ENCODE data around the gene ELL2. TPM values are rescaled to one million over a fixed set of nuclear protein-coding genes. Genes with fewer than 3 reads are reported as not detected.

Gene ELL2
- total and polyA plus RNA-seq, 2 of the 13 experiments (the other 11 are each of a cell fraction or from before 2014, with no cell fraction given) = 78.9 to 97.1 TPM

DNA sequence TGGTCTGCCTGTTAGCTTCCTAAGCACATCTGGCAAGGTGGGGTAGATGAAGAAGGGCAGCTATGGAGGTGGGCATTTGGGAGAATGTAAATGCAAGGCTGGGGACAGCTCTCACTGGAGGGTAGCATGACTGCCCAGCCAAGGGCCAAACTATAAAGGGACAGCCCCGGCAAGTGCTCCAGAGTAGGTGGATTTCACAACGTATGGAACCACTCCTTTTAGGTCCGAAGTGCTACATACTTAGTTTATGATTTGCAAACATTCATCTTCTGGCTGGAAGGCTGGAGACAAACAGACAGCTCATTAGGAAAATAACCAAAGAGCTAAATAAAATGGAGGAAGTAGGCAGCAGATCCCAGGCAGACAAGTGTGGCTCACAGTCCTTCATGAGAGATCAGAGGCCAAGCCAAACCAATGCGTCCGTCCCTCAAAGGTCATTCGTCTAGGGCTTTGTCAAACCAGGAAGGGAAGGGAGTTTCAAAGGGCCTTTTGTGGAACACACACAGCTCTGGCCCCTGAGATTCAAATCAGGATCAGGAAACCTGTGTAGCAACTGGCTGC is 96.6 kb downstream of the ELL2 start (continued):
- TF ChIP-seq, protein P1, sequence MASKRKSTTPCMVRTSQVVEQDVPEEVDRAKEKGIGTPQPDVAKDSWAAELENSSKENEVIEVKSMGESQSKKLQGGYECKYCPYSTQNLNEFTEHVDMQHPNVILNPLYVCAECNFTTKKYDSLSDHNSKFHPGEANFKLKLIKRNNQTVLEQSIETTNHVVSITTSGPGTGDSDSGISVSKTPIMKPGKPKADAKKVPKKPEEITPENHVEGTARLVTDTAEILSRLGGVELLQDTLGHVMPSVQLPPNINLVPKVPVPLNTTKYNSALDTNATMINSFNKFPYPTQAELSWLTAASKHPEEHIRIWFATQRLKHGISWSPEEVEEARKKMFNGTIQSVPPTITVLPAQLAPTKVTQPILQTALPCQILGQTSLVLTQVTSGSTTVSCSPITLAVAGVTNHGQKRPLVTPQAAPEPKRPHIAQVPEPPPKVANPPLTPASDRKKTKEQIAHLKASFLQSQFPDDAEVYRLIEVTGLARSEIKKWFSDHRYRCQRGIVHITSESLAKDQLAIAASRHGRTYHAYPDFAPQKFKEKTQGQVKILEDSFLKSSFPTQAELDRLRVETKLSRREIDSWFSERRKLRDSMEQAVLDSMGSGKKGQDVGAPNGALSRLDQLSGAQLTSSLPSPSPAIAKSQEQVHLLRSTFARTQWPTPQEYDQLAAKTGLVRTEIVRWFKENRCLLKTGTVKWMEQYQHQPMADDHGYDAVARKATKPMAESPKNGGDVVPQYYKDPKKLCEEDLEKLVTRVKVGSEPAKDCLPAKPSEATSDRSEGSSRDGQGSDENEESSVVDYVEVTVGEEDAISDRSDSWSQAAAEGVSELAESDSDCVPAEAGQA (IDR thresholded peaks at IDR 0.05; ENCODE audit: low read depth) = peak; percentile 72; the same call in 1 of the 2 replicates
- TF ChIP-seq, protein P1 (CRISPR knock-in tag; IDR thresholded peaks at IDR 0.05; ENCODE audit: borderline replicate concordance) = no peak
- TF ChIP-seq JUN (CRISPR knock-in tag; IDR thresholded peaks at IDR 0.05) (peak; percentile 51; the same call in 1 of the 2 replicates), THAP7 (CRISPR knock-in tag; IDR thresholded peaks at IDR 0.05) (peak; percentile 40; the same call in 1 of the 2 replicates), SMC3 (IDR thresholded peaks at IDR 0.05; ENCODE audit: low read length) (peak; percentile 15; the same call in 1 of the 2 replicates), ZKSCAN5 (CRISPR knock-in tag; IDR thresholded peaks at IDR 0.05) (0 out of 2 replicates have a peak, but pooled peaks have one; percentile 21), ATF2 (CRISPR knock-in tag; IDR thresholded peaks at IDR 0.05) (peak; percentile 83), TBX3 (IDR thresholded peaks at IDR 0.05; ENCODE audit: borderline replicate concordance) (peak; percentile 93), ZNF414 (CRISPR knock-in tag; IDR thresholded peaks at IDR 0.05) (peak; percentile 74; the same call in 1 of the 2 replicates), TARDBP (CRISPR knock-in tag; IDR thresholded peaks at IDR 0.05) (peak; percentile 77), MXI1 (IDR thresholded peaks at IDR 0.05; ENCODE audit: borderline replicate concordance, low read depth, low read length) (peak; percentile 60; the same call in 1 of the 3 replicates), KDM4B (CRISPR knock-in tag; IDR thresholded peaks at IDR 0.05) (0 out of 2 replicates have a peak, but pooled peaks have one; percentile 78), ZNF552 (CRISPR knock-in tag; IDR thresholded peaks at IDR 0.05; ENCODE audit: borderline replicate concordance) (no peak), SOX5 (CRISPR knock-in tag; IDR thresholded peaks at IDR 0.05; ENCODE audit: borderline replicate concordance) (peak; percentile 88)

Measured in HepG2 (cell line).